ENCODE results near the gene PIH1D2. TPM values are rescaled to one million over a fixed set of nuclear protein-coding genes. Genes with fewer than 3 reads are reported as not detected.
A peak's percentile ranks its signal among the peaks of the same experiment; 100 is the strongest.

The PIH1D2 gene
- total and polyA plus RNA-seq, 9 of the 15 experiments (the other 6 are each of a cell fraction or from before 2014, with no cell fraction given): 1.5 to 5.4 (median 3.0) TPM

DNA sequence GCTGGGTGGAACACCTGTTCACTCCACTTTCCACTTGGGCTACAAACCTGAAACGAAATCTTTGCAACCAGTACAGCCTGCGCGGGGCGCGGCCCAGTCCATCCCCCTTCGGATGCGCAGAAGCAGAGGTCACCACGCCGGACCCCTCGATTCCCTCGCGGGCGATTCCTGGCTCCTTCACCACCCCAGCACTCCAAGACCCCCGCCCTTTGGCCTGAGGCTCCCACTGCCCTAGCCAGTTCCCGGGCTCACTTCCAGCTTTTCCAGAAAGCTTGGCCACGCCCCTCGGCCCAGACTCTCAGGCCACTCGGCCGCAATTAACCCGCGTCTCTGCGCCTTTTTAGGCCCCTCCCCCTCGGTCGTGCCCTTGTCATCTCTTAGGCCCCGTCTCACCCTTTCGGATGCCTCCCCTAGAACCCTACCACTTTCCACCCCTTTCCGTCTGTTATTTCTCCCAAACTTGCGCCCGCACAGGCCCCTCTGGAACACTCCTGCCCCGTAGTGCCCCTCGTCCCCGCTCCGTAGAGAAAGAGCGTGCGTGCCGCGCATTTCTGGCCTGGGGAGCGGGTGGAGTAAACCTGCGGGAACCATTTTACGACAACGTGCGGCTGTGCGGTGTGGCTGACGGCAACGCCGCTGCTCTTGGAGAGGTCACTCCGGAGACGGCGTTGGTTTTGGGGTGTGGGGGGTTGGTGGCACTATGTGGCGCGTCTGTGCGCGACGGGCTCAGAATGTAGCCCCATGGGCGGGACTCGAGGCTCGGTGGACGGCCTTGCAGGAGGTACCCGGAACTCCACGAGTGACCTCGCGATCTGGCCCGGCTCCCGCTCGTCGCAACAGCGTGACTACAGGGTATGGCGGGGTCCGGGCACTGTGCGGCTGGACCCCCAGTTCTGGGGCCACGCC lies 48.8 kb downstream of the PIH1D2 start, which contains the start of gene DLAT (continued):
- TF ChIP-seq ZBTB17 (CRISPR knock-in tag; IDR thresholded peaks at IDR 0.05) (peak; percentile 64; the same call in 1 of the 2 replicates), CREB3 (tag; conservative IDR thresholded peaks at IDR 0.05; ENCODE audit: low read depth) (no peak), TOE1 (IDR thresholded peaks at IDR 0.05; ENCODE audit: borderline replicate concordance) (peak; percentile 78), TOE1 (CRISPR knock-in tag; IDR thresholded peaks at IDR 0.05; ENCODE audit: borderline replicate concordance, low read depth) (no peak), NEUROD1 (IDR thresholded peaks at IDR 0.05; ENCODE audit: borderline replicate concordance, low read depth, low read length, partially characterized antibody) (peak; percentile 22), JUND (IDR thresholded peaks at IDR 0.05; ENCODE audit: borderline replicate concordance, low read depth, low read length) (peak; percentile 49; the same call in 1 of the 2 replicates), JUND (tag; IDR thresholded peaks at IDR 0.05; ENCODE audit: borderline replicate concordance, low read depth, low read length) (no peak; the same call in 2 of the 3 replicates), YY1 (IDR thresholded peaks at IDR 0.05; ENCODE audit: borderline replicate concordance in 1 of 3, control insufficient read depth in 1 of 3, extremely low read depth in 1 of 3, insufficient read depth in 3 of 3, insufficient read length in 1 of 3, insufficient replicate concordance in 2 of 3, low read depth in 1 of 3, low read length in 2 of 3) (peak in 2 of 3 experiments; percentile 11 to 52), GTF2F1 (IDR thresholded peaks at IDR 0.05; ENCODE audit: low read depth, low read length) (no peak), SMAD2 (IDR thresholded peaks at IDR 0.05; ENCODE audit: low read depth, low read length) (no peak), THRAP3 (IDR thresholded peaks at IDR 0.05; ENCODE audit: borderline replicate concordance) (no peak), KLF16 (IDR thresholded peaks at IDR 0.05) (no peak), E4F1 (CRISPR knock-in tag; IDR thresholded peaks at IDR 0.05; ENCODE audit: borderline replicate concordance) (peak; percentile 98), HMG20A (CRISPR knock-in tag; conservative IDR thresholded peaks at IDR 0.05) (no peak), SRSF1 (IDR thresholded peaks at IDR 0.05; ENCODE audit: low read depth, low read length) (0 out of 2 replicates have a peak, but pooled peaks have one; percentile 32), ELF4 (CRISPR knock-in tag; IDR thresholded peaks at IDR 0.05) (peak; percentile 65; the same call in 1 of the 2 replicates), HMGN3 (IDR thresholded peaks at IDR 0.05; ENCODE audit: borderline replicate concordance, extremely low read depth, insufficient read length, low read depth, low read length) (peak; percentile 37)
- TF ChIP-seq, protein P1, sequence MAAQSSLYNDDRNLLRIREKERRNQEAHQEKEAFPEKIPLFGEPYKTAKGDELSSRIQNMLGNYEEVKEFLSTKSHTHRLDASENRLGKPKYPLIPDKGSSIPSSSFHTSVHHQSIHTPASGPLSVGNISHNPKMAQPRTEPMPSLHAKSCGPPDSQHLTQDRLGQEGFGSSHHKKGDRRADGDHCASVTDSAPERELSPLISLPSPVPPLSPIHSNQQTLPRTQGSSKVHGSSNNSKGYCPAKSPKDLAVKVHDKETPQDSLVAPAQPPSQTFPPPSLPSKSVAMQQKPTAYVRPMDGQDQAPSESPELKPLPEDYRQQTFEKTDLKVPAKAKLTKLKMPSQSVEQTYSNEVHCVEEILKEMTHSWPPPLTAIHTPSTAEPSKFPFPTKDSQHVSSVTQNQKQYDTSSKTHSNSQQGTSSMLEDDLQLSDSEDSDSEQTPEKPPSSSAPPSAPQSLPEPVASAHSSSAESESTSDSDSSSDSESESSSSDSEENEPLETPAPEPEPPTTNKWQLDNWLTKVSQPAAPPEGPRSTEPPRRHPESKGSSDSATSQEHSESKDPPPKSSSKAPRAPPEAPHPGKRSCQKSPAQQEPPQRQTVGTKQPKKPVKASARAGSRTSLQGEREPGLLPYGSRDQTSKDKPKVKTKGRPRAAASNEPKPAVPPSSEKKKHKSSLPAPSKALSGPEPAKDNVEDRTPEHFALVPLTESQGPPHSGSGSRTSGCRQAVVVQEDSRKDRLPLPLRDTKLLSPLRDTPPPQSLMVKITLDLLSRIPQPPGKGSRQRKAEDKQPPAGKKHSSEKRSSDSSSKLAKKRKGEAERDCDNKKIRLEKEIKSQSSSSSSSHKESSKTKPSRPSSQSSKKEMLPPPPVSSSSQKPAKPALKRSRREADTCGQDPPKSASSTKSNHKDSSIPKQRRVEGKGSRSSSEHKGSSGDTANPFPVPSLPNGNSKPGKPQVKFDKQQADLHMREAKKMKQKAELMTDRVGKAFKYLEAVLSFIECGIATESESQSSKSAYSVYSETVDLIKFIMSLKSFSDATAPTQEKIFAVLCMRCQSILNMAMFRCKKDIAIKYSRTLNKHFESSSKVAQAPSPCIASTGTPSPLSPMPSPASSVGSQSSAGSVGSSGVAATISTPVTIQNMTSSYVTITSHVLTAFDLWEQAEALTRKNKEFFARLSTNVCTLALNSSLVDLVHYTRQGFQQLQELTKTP (IDR thresholded peaks at IDR 0.05; ENCODE audit: low read depth in 1 of 2, partially characterized antibody in 2 of 2): peak; percentile 11 to 62
